HepG2 (cell line): ENCODE data around the gene HSD11B2. TPM values are rescaled to one million over a fixed set of nuclear protein-coding genes. Genes with fewer than 3 reads are reported as not detected.

Source experiments
- ATAC-seq: fragments of 200-7000 bp; cut with Tn5 transposase; 3 replicates; pipeline ENCODE4 v1.9.1; 2020; ENCODE audit warnings: mild to moderate bottlenecking, moderate library complexity
- BruUV-seq: library from RNA; stranded (reverse); fragments of 400-500 nt; replicated peaks from 2 replicates; lab custom pipeline; 2021; lab: Mats Ljungman, UMichigan
- CTCF ChIA-PET: fragments of 300-600 bp; formaldehyde crosslinking; extraction: SDS; loops from one replicate; lab custom pipeline; 2021; ENCODE audit warnings: low total read pairs, inconsistent platforms, low intra/inter-chr PET ratio; lab: Yijun Ruan, JAX
- POLR2A ChIA-PET: fragments of 350-600 bp; sonication (Branson Sonifier 250); formaldehyde crosslinking; loops from one replicate; lab custom pipeline; 2020; ENCODE audit warnings: antibody characterized with exemption, inconsistent platforms; lab: Yijun Ruan, JAX
- DNase-seq: peaks from one replicate; pipeline ENCODE4 v3.0.0-alpha.2; 2015; ENCODE audit warnings: low spot score
- FAIRE-seq: peaks from 3 replicates; lab custom pipeline; 2011; peaks lifted over from hg19 to GRCh38; lab: Jason Lieb, UNC
- H2AFZ ChIP-seq: one replicate; pipeline ENCODE4 v1.6.1; 2011; ENCODE audit warnings: low read length, inconsistent platforms
- H3K27ac ChIP-seq: fragments of 300-600 bp; 3 replicates; pipeline ENCODE4 v1.8.0; 2011; ENCODE audit warnings: mixed run types, mild to moderate bottlenecking, mixed read lengths, low read length, inconsistent platforms; ENCODE audit not compliant: insufficient read depth; ENCODE audit errors: extremely low read length
- H3K27me3 ChIP-seq, 2 experiments: fragments of 200-600 bp in 1 of 2; 2 replicates in 1 of 2; 3 replicates in 1 of 2; pipeline versions ENCODE4 v1.6.0 to v1.8.0; 2011; ENCODE audit warnings: low read length in 2 of 2, mild to moderate bottlenecking in 2 of 2, moderate library complexity in 2 of 2, inconsistent platforms in 1 of 2; ENCODE audit not compliant: insufficient read depth in 2 of 2, control insufficient read depth in 1 of 2
- H3K36me3 ChIP-seq, 2 experiments: fragments of 200-600 bp in 1 of 2; replicated peaks in 1 of 2; 2 replicates in 1 of 2; 3 replicates in 1 of 2; pipeline versions ENCODE4 v1.5.1 to v1.8.0; 2011; ENCODE audit warnings: low read length in 2 of 2, inconsistent platforms in 1 of 2; ENCODE audit not compliant: insufficient read depth in 2 of 2, control insufficient read depth in 1 of 2
- H3K4me1 ChIP-seq: 2 replicates; pipeline ENCODE4 v1.5.1; 2012; ENCODE audit warnings: low read length, inconsistent platforms; ENCODE audit not compliant: insufficient read depth
- H3K4me2 ChIP-seq: 2 replicates; pipeline ENCODE4 v1.6.0; 2011; ENCODE audit warnings: low read depth, low read length, inconsistent platforms
- H3K4me3 ChIP-seq, 3 experiments: fragments of 200-600 bp in 1 of 3; sonication (generic), shearing (Covaris generic) in 1 of 3; replicated peaks in 1 of 3; 2 replicates each; pipeline ENCODE4 v1.5.1; 2011 to 2016; ENCODE audit warnings: low read length in 3 of 3, inconsistent platforms in 2 of 3, low read depth in 2 of 3, mild to moderate bottlenecking in 2 of 3, control low read depth in 1 of 3, mixed read lengths in 1 of 3; ENCODE audit not compliant: insufficient read depth in 1 of 3
- H3K79me2 ChIP-seq: one replicate; pipeline ENCODE4 v1.6.1; 2011; ENCODE audit warnings: low read length, inconsistent platforms; ENCODE audit not compliant: insufficient read depth
- H3K9ac ChIP-seq: 2 replicates; pipeline ENCODE4 v1.6.0; 2011; ENCODE audit warnings: mild to moderate bottlenecking, low read depth, low read length, inconsistent platforms; ENCODE audit not compliant: insufficient read depth
- H3K9me3 ChIP-seq: 2 replicates; pipeline ENCODE4 v1.5.1; 2012; ENCODE audit warnings: mild to moderate bottlenecking, low read length
- H4K20me1 ChIP-seq: 2 replicates; pipeline ENCODE4 v1.6.0; 2011; ENCODE audit warnings: inconsistent platforms, mild to moderate bottlenecking, low read length, moderate library complexity; ENCODE audit not compliant: insufficient read depth
- PHF8 ChIP-seq: sonication (generic); formaldehyde crosslinking; IDR thresholded peaks from 2 replicates; pipeline ENCODE4 v1.5.0; 2020; ENCODE audit warnings: missing genetic modification reagents
- PTBP1 ChIP-seq: fragments of 200-400 bp; formaldehyde crosslinking; IDR thresholded peaks from 2 replicates; pipeline ENCODE4 v1.6.1; 2018; ENCODE audit warnings: low read length, low read depth; ENCODE audit not compliant: poor library complexity, severe bottlenecking
- ZBTB4 ChIP-seq: sonication (generic); formaldehyde crosslinking; IDR thresholded peaks from 2 replicates; pipeline ENCODE4 v1.4.0; 2020; ENCODE audit warnings: missing genetic modification reagents, mild to moderate bottlenecking, borderline replicate concordance
- ZFP91 ChIP-seq: sonication (generic); formaldehyde crosslinking; IDR thresholded peaks from 2 replicates; pipeline ENCODE4 v1.9.0; 2022; ENCODE audit warnings: missing genetic modification reagents, mild to moderate bottlenecking, borderline replicate concordance
- ZNF788 ChIP-seq: sonication (generic); formaldehyde crosslinking; IDR thresholded peaks from 2 replicates; pipeline ENCODE4 v1.5.0; 2020; ENCODE audit warnings: mild to moderate bottlenecking, missing genetic modification reagents, borderline replicate concordance
- WGBS: methylation state at CpG from one replicate; pipeline ENCODE4 v1.1.6; 2017; ENCODE audit warnings: low lambda C conversion rate; 5-methylcytosine and 5-hydroxymethylcytosine counted together
- in situ Hi-C: cut with HindIII; loops from 2 replicates; pipeline ENCODE4 v1.10.0; 2017; ENCODE audit warnings: low pct_unique_long_range_greater_than_20kb; ENCODE audit not compliant: extremely low pct_ligation_motif_present
- intact Hi-C: fragments of 100-400 bp; cut with micrococcal nuclease; formaldehyde crosslinking; loops from one replicate; pipeline ENCODE4 v1.10.0; 2022; ENCODE audit not compliant: unreplicated experiment
- polyA plus RNA-seq, 8 experiments: library from polyadenylated mRNA; depleted of rRNA in 3 of 8; stranded (reverse) in 7 of 8; unstranded in 1 of 8; fragments of >200 nt; fragmentation: Illumina TruSeq in 4 of 8; extraction: Trizol in 4 of 8; gene quantifications; 2 replicates each; pipeline versions ENCODE4 v1.2.1 to v1.2.3, GENCODE V29; 2011 to 2016; ENCODE audit warnings: low read depth in 4 of 8, missing spikeins in 1 of 8, mixed read lengths in 1 of 8; ENCODE audit not compliant: insufficient read depth in 1 of 8
- total RNA-seq, 5 experiments: library from RNA; depleted of rRNA; stranded (reverse); fragments of >200 nt; fragmentation: Illumina TruSeq; extraction: Trizol; gene quantifications; 2 replicates each; pipeline ENCODE4 v1.2.3, GENCODE V29; 2016; ENCODE audit warnings: low read depth in 1 of 5

The HSD11B2 gene
- total and polyA plus RNA-seq, 2 of the 13 experiments (the other 11 are each of a cell fraction or from before 2014, with no cell fraction given) = 8.9 to 13.6 TPM

- POLR2A ChIA-PET = no interaction called here
- ATAC-seq (no peak), FAIRE-seq (no peak), DNase-seq (no peak)
- Histone ChIP-seq H2AFZ (no peak overlapping the region), H3K4me3 (peak overlapping the region in 1 of 3 experiments; percentile 73; a peak in 2 of 6 replicates), H3K9ac (no peak overlapping the region), H3K79me2 (no peaks in the 10 kb centered on the region), H4K20me1 (no peaks in the 10 kb centered on the region), H3K9me3 (no peaks in the 10 kb centered on the region), H3K27ac (no peak overlapping the region), H3K27me3 (peaks cover 4 to 59% of the 10 kb centered on the region in 2 experiments; a peak in 4 of 5 replicates), H3K4me1 (peaks cover 44% of the 10 kb centered on the region), H3K4me2 (peak overlapping the region; percentile 56), H3K36me3 (no peaks in the 10 kb centered on the region)
- TF ChIP-seq ZBTB4 (CRISPR knock-in tag) (no peak), ZFP91 (CRISPR knock-in tag) (0 out of 2 replicates have a peak, but pooled peaks have one; percentile 15), PTBP1 (peak; percentile 55), PHF8 (peak; percentile 17; the same call in 1 of the 2 replicates), ZNF788 (CRISPR knock-in tag) (0 out of 2 replicates have a peak, but pooled peaks have one; percentile 15)
- intact Hi-C loops = loop anchor here (1.0 to 2.0 kb wide), 2 partner anchors 44 to 67 kb away; partner anchors contain the start of genes KCTD19 and LRRC36
- CTCF ChIA-PET = interaction anchor here (0.9 to 2.5 kb wide), 3 partner anchors 45 to 114 kb away, joined by 3 to 13 read pairs (median 4); partner anchors contain the start of genes KCTD19, LRRC36 and PLEKHG4
- no TSS peak for BruUV-seq
- in situ Hi-C loops = no loop called here
- 59% methylated on average over 12 of the region's 20 CpGs for WGBS
Measured at GRCh38 chr16:67393788-67394154, 37.1 kb upstream of the HSD11B2 start.
